Measurements from ENCODE around the gene WASHC4.

Gene WASHC4

GRCh38 chr12:105190530-105190929 lies 83.0 kb downstream of the WASHC4 start:
- H3K9ac ChIP-seq (ENCODE audit: low read depth, low read length, poor library complexity, severe bottlenecking), result no peak overlapping the region
- H3K4me3 ChIP-seq (ENCODE audit: low read length, poor library complexity, severe bottlenecking), result no peak overlapping the region
- no peaks in the 10 kb centered on the region for H3K9me2 ChIP-seq (replicated peaks; ENCODE audit: low read depth, low read length)
- H3K9me3 ChIP-seq (ENCODE audit: insufficient read depth, low read depth, low read length), result no peaks in the 10 kb centered on the region
- TF ChIP-seq EZH2phosphoT487 (IDR thresholded peaks at IDR 0.05; ENCODE audit: borderline replicate concordance) (no peak), CTCF (conservative IDR thresholded peaks at IDR 0.05; ENCODE audit: low read length) (no peak)
- no peaks in the 10 kb centered on the region for H4K20me1 ChIP-seq (ENCODE audit: insufficient read depth, low read length, poor library complexity, severe bottlenecking)
- H3F3A ChIP-seq (ENCODE audit: low read depth), result no peaks in the 10 kb centered on the region
- H3K4me2 ChIP-seq (ENCODE audit: low read depth, low read length, poor library complexity, severe bottlenecking), result no peak overlapping the region
- H3K27me3 ChIP-seq (ENCODE audit: insufficient read depth, low read length, poor library complexity, severe bottlenecking), result no peaks in the 10 kb centered on the region
- no peak overlapping the region for H2AFZ ChIP-seq (ENCODE audit: low read length)
- H3K79me2 ChIP-seq (ENCODE audit: insufficient read depth, low read length), result no peaks in the 10 kb centered on the region
- peaks cover 9% of the 10 kb centered on the region; the same call in 1 of the 2 replicates for H3K36me3 ChIP-seq (ENCODE audit: insufficient read depth, low read length)
- no peaks in the 10 kb centered on the region for H3K4me1 ChIP-seq (ENCODE audit: insufficient read depth, low read length, poor library complexity, severe bottlenecking)

DNA sequence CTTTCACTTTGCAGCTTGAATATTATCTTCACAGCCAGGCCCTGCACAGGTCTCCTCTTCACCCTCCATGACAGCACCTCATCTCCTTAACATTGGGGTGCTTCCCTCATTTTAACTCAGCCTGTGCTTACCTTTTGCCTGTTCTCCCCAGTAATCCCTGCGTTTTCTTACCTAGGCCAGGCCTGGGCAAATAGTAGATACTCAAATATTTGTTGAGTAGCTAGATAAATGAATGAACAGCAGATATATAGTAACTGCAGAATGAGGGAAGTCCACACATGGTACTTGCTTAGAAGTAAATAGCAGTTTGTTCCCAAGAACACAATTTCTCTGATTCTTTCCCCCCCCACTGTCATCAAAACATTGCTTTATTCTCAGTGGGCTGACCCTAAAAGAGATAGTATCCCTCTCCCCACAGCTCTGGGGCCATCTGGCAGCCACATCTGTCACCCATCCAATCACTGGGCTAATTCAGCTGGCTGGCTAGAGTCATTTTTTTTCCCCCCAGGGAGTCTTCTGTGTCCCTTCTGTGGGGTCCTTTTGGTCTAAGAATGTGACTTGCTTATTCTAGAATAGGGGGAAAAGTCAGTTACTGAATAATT lies 85.2 kb downstream of the WASHC4 start:
- Histone ChIP-seq H3K4me2 (ENCODE audit: low read depth, low read length, poor library complexity, severe bottlenecking) (no peak overlapping the region), H3K27me3 (ENCODE audit: insufficient read depth, low read length, poor library complexity, severe bottlenecking) (no peaks in the 10 kb centered on the region), H3K36me3 (ENCODE audit: insufficient read depth, low read length) (no peaks in the 10 kb centered on the region; the same call in 1 of the 2 replicates), H3K4me1 (ENCODE audit: insufficient read depth, low read length, poor library complexity, severe bottlenecking) (no peaks in the 10 kb centered on the region), H3K9me2 (replicated peaks; ENCODE audit: low read depth, low read length) (no peaks in the 10 kb centered on the region), H3K4me3 (ENCODE audit: low read length, poor library complexity, severe bottlenecking) (no peak overlapping the region), H4K20me1 (ENCODE audit: insufficient read depth, low read length, poor library complexity, severe bottlenecking) (no peaks in the 10 kb centered on the region), H2AFZ (ENCODE audit: low read length) (no peak overlapping the region), H3K9ac (ENCODE audit: low read depth, low read length, poor library complexity, severe bottlenecking) (no peak overlapping the region), H3K79me2 (ENCODE audit: insufficient read depth, low read length) (no peaks in the 10 kb centered on the region), H3F3A (ENCODE audit: low read depth) (no peaks in the 10 kb centered on the region), H3K9me3 (ENCODE audit: insufficient read depth, low read depth, low read length) (no peaks in the 10 kb centered on the region)
- TF ChIP-seq CTCF (conservative IDR thresholded peaks at IDR 0.05; ENCODE audit: low read length) (no peak), EZH2phosphoT487 (IDR thresholded peaks at IDR 0.05; ENCODE audit: borderline replicate concordance) (no peak)

GRCh38 chr12:105194947-105195346 lies 87.4 kb downstream of the WASHC4 start:
- Histone ChIP-seq H3F3A (ENCODE audit: low read depth) (no peaks in the 10 kb centered on the region), H3K79me2 (ENCODE audit: insufficient read depth, low read length) (no peaks in the 10 kb centered on the region), H3K36me3 (ENCODE audit: insufficient read depth, low read length) (no peaks in the 10 kb centered on the region; the same call in 1 of the 2 replicates), H3K9ac (ENCODE audit: low read depth, low read length, poor library complexity, severe bottlenecking) (no peak overlapping the region), H3K27me3 (ENCODE audit: insufficient read depth, low read length, poor library complexity, severe bottlenecking) (no peaks in the 10 kb centered on the region), H3K4me3 (ENCODE audit: low read length, poor library complexity, severe bottlenecking) (no peak overlapping the region), H2AFZ (ENCODE audit: low read length) (no peak overlapping the region), H3K9me2 (replicated peaks; ENCODE audit: low read depth, low read length) (no peaks in the 10 kb centered on the region), H3K9me3 (ENCODE audit: insufficient read depth, low read depth, low read length) (no peaks in the 10 kb centered on the region), H3K4me1 (ENCODE audit: insufficient read depth, low read length, poor library complexity, severe bottlenecking) (peaks cover 11% of the 10 kb centered on the region), H3K4me2 (ENCODE audit: low read depth, low read length, poor library complexity, severe bottlenecking) (no peak overlapping the region), H4K20me1 (ENCODE audit: insufficient read depth, low read length, poor library complexity, severe bottlenecking) (no peaks in the 10 kb centered on the region)
- no peak for TF ChIP-seq CTCF (conservative IDR thresholded peaks at IDR 0.05; ENCODE audit: low read length)
- TF ChIP-seq EZH2phosphoT487 (IDR thresholded peaks at IDR 0.05; ENCODE audit: borderline replicate concordance), result no peak
